NK-92 (cell line): ENCODE measurements around the gene FRMPD4.

Source experiments
- DNase-seq: peaks from one replicate; lab custom pipeline; 2025; ENCODE audit not compliant: unreplicated experiment; lab: John Stamatoyannopoulos, UW

Gene FRMPD4

DNA sequence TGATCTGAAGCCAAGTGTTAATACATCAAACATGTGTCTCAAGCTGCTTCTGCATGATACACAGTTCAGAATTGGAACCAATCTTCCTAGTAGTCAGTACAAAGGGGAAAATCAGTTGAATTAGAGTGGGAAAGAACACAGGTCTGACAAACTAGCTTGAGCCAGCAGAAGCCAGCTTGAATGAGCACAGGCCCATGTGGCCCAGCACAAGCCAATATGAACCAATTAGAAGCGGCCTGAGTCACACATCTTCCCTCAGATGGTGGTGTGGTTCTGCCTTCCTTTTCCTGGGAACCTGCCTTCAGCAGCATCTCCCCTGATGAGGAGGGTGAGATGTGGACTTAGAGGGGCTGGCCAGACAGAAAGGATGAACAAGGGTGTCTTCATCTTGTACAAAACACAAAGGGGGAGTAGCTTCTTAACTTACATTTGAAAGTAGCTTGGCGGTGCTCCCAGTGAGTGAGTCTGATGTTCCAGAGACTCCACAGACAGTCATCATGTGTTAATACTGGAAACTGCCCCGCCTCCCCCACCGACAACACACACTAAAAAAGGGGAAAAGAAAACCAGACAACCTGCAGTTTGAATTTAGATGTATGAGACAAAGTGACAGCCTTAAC, 72.0 kb downstream of the FRMPD4 start:
- no peak for DNase-seq

GRCh38 chrX:12210971-12211370, 72.7 kb downstream of the FRMPD4 start:
- no peak for DNase-seq

GRCh38 chrX:12223650-12224049, 85.4 kb downstream of the FRMPD4 start:
- no peak for DNase-seq

- DNase-seq = no peak
Observed at GRCh38 chrX:12225107-12225506, 86.8 kb downstream of the FRMPD4 start.

DNA sequence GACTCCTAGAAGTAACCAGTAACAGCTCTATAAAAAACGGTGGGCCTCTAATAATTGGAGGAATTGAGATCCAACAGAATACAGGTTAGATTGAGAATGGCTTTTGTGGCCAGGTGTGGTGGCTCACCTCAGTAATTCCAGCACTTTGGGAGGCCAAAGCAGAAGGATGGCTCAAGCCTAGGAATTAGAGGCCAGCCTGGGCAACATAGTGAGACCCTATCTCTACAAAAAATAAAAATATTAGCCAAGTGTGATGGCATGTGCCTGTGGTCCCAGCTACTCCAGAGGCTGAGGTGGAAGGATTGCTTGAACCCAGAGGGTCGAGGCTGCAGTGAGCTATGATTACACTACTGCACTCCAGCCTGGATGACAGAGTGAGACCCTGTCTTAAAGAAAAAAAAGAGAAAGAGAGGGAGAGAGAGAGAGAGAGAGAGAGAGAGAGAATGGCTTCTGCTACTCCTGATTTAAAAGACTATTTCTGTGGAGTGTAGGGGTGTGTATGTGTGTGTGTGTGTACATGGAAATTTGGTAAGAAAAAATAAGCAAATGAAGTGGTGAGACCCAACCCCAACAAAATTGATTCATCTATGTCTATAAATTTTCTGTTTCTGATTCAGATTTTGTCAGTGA, 89.3 kb downstream of the FRMPD4 start:
- no peak for DNase-seq

- no peak for DNase-seq
Observed at GRCh38 chrX:12228862-12229261, 90.6 kb downstream of the FRMPD4 start.

- no peak for DNase-seq
Observed at GRCh38 chrX:12229986-12230385, 91.7 kb downstream of the FRMPD4 start.

GRCh38 chrX:12234534-12235329, 96.5 kb downstream of the FRMPD4 start:
- no peak for DNase-seq

DNA sequence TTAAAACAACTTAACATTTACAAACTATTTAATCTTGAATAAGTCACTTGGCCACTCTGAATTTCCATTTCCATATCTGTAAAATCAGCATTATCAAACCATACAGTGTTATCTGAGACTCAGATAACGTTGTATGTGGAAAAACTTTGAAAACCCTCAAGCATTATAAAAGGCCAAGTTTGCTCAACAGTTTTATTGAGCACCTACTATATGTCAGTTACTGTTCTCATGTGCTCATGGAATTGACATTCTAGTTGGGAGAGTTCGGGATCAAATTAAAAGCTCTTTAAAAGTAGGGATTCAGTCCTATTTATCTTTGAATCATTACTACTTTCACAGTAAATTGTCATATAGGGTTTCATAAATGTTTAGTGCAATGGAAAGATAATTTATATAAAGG, 97.9 kb downstream of the FRMPD4 start:
- DNase-seq = no peak

DNA sequence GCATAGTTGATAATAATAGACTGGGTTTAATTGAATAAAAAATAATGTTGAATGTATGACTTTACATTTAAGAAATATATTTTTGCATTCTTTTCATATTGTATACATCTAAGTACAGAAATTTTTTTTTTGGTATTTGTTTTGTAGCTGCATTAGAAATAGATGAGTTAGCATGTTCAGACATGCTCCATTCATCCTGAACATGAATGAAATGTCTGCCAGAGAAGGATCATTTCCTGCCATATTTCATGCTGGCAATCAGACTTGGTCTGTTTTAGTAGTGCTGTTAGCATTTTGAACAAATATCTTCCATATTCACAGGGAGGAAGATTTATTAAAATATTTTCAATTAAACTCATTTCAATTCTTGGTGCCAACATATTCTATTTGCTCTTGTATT, 98.9 kb downstream of the FRMPD4 start:
- no peak for DNase-seq

GRCh38 chrX:12237771-12238170, 99.5 kb downstream of the FRMPD4 start:
- no peak for DNase-seq

DNA sequence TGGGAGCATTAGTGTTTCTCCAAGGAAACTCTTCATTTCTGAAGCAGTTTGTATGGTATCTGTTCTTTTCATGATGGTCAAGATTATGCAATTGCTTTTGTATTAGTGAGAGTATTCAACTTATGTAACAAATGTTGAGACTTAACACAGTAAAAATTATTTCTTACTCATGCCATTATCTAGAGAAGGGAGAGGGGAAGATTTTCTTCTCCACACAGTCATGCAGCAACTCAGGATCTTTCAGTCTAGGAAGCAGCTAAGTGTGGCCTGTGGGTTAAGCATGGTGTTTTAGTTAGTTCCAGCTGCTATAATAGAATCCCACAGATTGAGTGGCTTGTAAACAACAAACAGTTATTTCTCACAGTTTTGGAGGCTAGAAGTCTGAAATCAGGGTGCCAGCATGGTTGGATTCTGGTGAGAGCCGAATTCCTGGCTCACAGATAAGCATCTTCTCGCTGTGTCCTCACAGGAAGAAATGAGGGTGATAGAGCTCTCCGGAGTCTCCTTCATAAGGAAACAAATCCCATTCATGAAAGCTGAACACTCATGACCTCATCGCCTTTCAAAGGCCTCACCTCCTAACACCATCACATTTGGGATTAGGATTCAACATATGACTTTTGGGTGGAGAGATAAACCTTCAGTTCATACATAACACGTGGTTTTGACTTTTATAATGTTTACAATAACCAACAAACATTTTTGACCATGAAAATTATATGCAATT, 101.2 kb downstream of the FRMPD4 start:
- no peak for DNase-seq

DNA sequence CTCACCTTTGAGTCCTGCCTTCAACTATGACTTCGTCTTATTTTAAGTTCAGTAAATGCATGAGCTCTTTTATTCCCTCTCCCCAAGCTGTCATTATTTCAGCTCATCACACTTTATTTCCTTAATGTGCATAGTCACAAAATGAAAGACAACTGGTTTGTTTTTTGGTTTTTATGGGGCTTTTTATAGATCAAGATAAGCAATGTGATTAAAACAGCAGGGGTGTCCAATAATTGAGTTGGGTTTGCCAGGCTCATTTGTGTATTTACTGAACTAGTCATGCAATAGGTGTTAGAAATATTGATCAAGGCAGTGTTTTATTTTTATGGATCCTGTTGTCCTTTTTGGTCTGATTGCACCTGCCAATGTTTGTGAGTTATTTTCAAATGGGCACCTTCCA, 102.2 kb downstream of the FRMPD4 start:
- DNase-seq = no peak

DNA sequence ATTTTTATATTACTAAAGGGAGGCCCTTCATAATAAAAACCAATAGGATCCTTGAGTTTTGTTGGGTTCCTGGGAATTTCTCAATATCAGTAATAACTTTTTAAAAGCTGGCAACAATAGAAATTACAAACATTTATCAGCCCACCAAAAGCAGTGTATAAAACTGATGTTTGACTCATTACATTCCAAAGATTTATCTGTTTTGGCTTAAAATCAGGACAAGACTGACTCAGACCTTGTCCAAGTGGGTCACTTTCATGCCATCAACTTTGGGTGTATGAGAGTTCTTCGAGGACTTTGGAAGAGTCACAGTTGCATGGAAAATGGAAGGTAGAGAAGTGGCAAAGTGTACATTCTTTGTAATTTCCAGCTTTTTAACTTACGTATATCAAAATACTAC, 102.8 kb downstream of the FRMPD4 start:
- no peak for DNase-seq

DNA sequence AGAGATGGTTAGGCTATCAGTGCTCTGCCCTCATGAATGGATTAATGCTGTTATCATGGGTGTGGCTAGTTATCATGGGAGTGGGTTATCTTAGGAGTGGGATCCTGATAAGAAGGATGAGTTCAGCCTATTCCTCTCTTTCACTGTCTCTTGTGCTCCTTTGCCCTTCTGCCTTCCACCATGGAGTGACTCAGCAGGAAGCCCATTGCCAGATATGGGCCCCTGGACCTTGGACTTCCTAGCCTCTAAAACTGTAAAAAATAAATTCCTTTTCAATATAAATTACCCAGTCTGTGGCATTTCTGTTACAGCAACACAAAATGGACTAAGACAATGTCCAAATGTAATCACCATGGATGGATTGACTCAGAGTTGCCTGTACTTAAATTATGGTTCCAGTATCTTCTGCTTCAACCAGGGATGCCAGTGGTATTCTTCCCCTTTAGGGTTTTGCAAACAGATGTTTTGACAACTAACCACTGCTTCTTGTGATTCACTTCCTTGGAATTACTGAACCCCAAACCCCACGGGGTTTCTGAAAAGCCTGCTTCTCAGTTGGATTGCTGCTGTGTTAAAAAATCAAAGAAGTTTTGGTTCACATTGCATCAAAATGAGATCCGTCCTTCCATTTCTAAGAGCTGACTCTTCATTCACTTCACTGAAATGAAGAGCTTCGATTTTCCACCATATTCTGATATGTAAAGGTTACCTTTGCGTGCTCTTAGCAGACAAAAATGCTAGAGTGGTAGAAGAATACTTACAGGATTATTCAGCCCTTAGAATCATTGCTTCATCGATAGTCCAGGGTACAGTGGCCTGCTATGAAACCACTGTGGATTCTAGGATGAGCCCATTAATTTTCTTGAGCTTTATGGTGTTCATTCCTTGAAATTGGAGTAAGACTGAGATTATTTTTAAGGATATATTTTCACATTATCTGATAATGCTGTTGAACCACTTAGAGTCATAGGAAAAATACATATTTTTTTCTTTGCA, 107.7 kb downstream of the FRMPD4 start:
- DNase-seq = no peak

GRCh38 chrX:12249997-12250396, 111.7 kb downstream of the FRMPD4 start:
- DNase-seq = no peak

DNA sequence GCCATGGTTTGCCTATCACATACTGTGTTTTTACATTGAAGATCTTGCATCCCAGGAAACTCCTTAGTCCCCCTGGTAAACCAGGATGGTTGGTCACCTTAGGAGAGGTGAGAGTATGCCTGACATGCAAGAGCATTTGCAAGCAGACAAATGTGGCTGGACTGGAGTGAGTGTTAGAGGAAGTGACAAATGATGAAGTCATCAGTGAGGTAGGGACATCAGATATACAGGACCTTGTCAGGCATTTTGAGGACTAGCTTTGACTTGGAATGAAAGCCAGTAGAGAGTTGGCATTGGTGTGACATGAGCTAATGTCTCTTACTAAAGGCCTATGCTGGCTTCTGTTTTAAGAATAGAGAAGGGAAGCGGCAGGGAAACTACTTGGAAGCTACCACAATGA, 124.9 kb downstream of the FRMPD4 start:
- no peak for DNase-seq

- no peak for DNase-seq
Observed at GRCh38 chrX:12269484-12269883, 131.2 kb downstream of the FRMPD4 start.

- DNase-seq = no peak
Observed at GRCh38 chrX:12278151-12278550, 139.9 kb downstream of the FRMPD4 start.

DNA sequence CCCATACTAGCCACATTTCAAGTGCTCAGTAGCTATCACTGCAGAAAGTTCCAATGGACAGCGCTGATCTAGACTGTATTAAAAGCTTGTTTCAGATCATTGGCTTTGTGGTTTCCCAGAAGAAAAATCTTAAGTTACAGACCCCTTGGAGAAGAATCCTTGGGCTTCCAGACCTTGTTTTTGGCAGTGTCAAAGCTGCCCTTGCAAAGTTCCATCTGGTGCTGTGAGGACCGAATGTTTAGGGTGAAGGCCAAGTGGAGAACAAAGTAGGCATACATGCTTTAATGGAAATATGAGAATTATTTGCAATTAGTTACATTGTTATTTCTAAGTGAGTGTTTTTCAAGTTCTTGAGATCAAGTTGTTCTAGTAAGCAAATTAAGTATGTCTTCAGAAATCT, 144.7 kb downstream of the FRMPD4 start:
- DNase-seq = no peak
